ENCODE results near the gene EXOC3. TPM values are rescaled to one million over a fixed set of nuclear protein-coding genes. Genes with fewer than 3 reads are reported as not detected.
A peak's percentile ranks its signal among the peaks of the same experiment; 100 is the strongest.

Gene EXOC3
- total and polyA plus RNA-seq, 10 of the 15 experiments (the other 5 are each of a cell fraction or from before 2014, with no cell fraction given): 1.6 to 53.0 (median 27.9) TPM

DNA sequence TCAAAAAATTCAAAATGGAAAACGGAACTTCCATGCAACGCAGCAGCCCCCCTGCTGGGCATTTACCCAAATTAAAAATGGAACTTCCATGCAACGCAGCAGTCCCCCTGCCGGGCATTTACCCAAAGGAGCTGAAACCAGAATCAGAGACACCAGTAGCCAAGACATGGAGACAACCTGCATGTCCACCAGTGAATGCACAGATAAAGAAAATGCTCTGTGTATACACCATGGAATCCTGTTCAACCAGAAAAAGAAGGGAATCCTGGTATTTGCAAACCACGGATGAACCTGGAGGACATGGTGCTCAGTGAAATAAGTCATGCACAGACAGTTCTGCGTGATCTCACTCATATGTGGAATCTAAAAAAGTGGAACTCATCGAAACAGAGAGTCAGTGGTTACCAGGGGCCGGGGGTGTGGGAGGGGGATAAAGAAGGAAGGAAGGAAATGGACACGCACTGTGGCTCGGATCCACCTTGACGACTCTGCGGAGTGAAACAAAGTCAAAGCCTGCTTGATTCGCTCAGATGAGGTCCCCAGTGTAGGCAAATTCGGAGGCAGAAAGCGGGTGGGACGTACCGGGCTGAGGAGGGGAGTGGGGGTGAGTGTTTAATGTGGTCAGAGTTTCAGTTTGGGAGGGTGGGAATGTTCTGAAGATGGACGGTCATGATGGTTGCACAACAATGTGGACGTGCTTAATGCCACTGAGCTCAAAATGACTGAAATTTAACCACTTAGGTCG is 40.2 kb upstream of the EXOC3 start (continued):
- TF ChIP-seq ATF7 (IDR thresholded peaks at IDR 0.05; ENCODE audit: low read depth): 0 out of 2 replicates have a peak, but pooled peaks have one; percentile 49
- TF ChIP-seq SP1 (IDR thresholded peaks at IDR 0.05; ENCODE audit: low read depth, low read length): peak; percentile 70

DNA sequence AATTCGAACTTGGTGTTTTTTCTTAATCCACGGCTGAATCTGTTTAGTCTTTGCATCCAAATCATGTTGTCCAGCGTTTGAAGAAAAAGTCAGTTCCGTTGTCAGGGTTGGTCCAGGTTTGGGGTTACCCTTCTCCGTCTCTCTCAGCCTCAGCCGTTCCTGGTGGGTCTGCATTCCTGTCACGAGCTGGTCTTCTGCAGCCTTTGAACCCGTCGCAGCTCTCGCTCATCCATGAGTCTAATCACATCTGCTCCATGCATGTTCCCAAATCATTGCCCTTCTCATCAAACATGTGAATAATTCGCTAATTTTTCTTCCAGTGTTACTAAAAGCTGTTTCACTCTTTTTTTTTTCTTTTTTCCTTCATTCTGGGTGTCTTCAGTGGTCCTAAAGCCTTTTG is 39.0 kb upstream of the EXOC3 start:
- no peak overlapping the region for H2AFZ ChIP-seq (ENCODE audit: control insufficient read depth, low read depth, low read length)
- CTCF ChIA-PET: interaction anchor here (0.6 to 2.7 kb wide), 5 partner anchors 10 to 1236 kb away, joined by 3 to 7 read pairs (median 3); no protein-coding TSS in a partner anchor
- BruUV-seq (replicated peaks): no TSS peak
- 91% methylated on average over 11 of the region's 11 CpGs for whole genome bisulfite sequencing (ENCODE audit: insufficient coverage, insufficient replicate concordance, low lambda C conversion rate, missing lambda C conversion rate)
- in situ Hi-C loops (cut with MboI) (no loop called here), intact Hi-C loops (cut with micrococcal nuclease; ENCODE audit: unreplicated experiment) (loop anchor here (2.0 kb wide), 1 partner anchor 35 kb away; no protein-coding TSS in a partner anchor)
- no peaks in the 10 kb centered on the region for H3K27me3 ChIP-seq (replicated peaks in 1 of 2; ENCODE audit: control insufficient read depth in 2 of 2, insufficient read depth in 2 of 2, low read length in 1 of 2)
- H4K20me1 ChIP-seq (ENCODE audit: control insufficient read depth, insufficient read depth): no peaks in the 10 kb centered on the region
- FAIRE-seq (no peak), DNase-seq (ENCODE audit: low read depth, low spot score) (no peak), ATAC-seq (no peak)
- H3K9me3 ChIP-seq (replicated peaks; ENCODE audit: control insufficient read depth, insufficient read depth, low read length): peaks cover 5% of the 10 kb centered on the region; the same call in 2 of the 3 replicates
- no peak overlapping the region for H3K9ac ChIP-seq (ENCODE audit: control insufficient read depth, insufficient read depth, low read length)
- SMC1A ChIA-PET (ENCODE audit: uncharacterized antibody, unreplicated experiment): interaction anchor here (0.7 to 1.7 kb wide), 6 partner anchors 10 to 87 kb away, joined by 3 to 7 read pairs (median 4); no protein-coding TSS in a partner anchor
- H3K4me2 ChIP-seq (ENCODE audit: control insufficient read depth, insufficient read depth): no peak overlapping the region
- POLR2A ChIA-PET: interaction anchor here (0.7 to 1.5 kb wide), 3 partner anchors 11 to 62 kb away, joined by 5 to 7 read pairs (median 5); no protein-coding TSS in a partner anchor
- H3K4me3 ChIP-seq: no peak overlapping the region
- H3K27ac ChIP-seq (ENCODE audit: control insufficient read depth, insufficient read depth): no peak overlapping the region; the same call in 1 of the 2 replicates
- TF ChIP-seq IKZF1 (conservative IDR thresholded peaks at IDR 0.05) (no peak), CBX5 (IDR thresholded peaks at IDR 0.05; ENCODE audit: low read depth) (no peak), POU2F2 (IDR thresholded peaks at IDR 0.05; ENCODE audit: borderline replicate concordance, low read depth, low read length) (no peak), KDM1A (IDR thresholded peaks at IDR 0.05; ENCODE audit: borderline replicate concordance) (no peak), MYB (IDR thresholded peaks at IDR 0.05; ENCODE audit: borderline replicate concordance, low read depth, low read length) (no peak), SIN3A (IDR thresholded peaks at IDR 0.05; ENCODE audit: low read depth, low read length) (no peak), FOXM1 (IDR thresholded peaks at IDR 0.05; ENCODE audit: low read depth, low read length) (no peak), NFXL1 (IDR thresholded peaks at IDR 0.05; ENCODE audit: borderline replicate concordance) (no peak), JUND (IDR thresholded peaks at IDR 0.05; ENCODE audit: low read depth, low read length) (no peak), POLR2AphosphoS2 (IDR thresholded peaks at IDR 0.05; ENCODE audit: low read depth, low read length) (no peak)
- TF ChIP-seq, protein P1, sequence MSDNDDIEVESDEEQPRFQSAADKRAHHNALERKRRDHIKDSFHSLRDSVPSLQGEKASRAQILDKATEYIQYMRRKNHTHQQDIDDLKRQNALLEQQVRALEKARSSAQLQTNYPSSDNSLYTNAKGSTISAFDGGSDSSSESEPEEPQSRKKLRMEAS (IDR thresholded peaks at IDR 0.05; ENCODE audit: low read depth, low read length): no peak
- TF ChIP-seq, protein P2, sequence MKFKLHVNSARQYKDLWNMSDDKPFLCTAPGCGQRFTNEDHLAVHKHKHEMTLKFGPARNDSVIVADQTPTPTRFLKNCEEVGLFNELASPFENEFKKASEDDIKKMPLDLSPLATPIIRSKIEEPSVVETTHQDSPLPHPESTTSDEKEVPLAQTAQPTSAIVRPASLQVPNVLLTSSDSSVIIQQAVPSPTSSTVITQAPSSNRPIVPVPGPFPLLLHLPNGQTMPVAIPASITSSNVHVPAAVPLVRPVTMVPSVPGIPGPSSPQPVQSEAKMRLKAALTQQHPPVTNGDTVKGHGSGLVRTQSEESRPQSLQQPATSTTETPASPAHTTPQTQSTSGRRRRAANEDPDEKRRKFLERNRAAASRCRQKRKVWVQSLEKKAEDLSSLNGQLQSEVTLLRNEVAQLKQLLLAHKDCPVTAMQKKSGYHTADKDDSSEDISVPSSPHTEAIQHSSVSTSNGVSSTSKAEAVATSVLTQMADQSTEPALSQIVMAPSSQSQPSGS (IDR thresholded peaks at IDR 0.05; ENCODE audit: low read length): no peak
- no peaks in the 10 kb centered on the region; the same call in 1 of the 2 replicates for H3K79me2 ChIP-seq (ENCODE audit: control insufficient read depth, insufficient read depth, low read length)
- peaks cover 46% of the 10 kb centered on the region for H3K4me1 ChIP-seq (ENCODE audit: control insufficient read depth, insufficient read depth, low read length)
- H3K36me3 ChIP-seq (ENCODE audit: control insufficient read depth in 2 of 2, insufficient read depth in 2 of 2, low read length in 1 of 2): peaks cover 3 to 10% of the 10 kb centered on the region in 2 experiments; a peak in 3 of 4 replicates
- RAD21 ChIA-PET (ENCODE audit: unreplicated experiment): interaction anchor here (1.1 to 2.7 kb wide), 4 partner anchors 11 to 87 kb away, joined by 3 to 9 read pairs (median 4); no protein-coding TSS in a partner anchor
